ENCODE results near the gene SCP2.

Gene SCP2

GRCh38 chr1:52925571-52926005, 1.5 kb upstream of the SCP2 start:
- no peak for DNase-seq
- POLR2A ChIA-PET, result no interaction called here
- Histone ChIP-seq H3K27ac (ENCODE audit: insufficient read depth in 1 of 2, low read depth in 1 of 2, low read length in 2 of 2, poor library complexity in 1 of 2, severe bottlenecking in 2 of 2) (no peak overlapping the region), H3K4me3 (ENCODE audit: control insufficient read depth in 1 of 7, extremely low read depth in 1 of 7, insufficient read depth in 4 of 7, low read depth in 2 of 7, low read length in 6 of 7) (no peak overlapping the region), H3K4me1 (ENCODE audit: control extremely low read depth in 1 of 4, control insufficient read depth in 4 of 4, insufficient read depth in 4 of 4, low read length in 3 of 4) (peaks cover 3 to 25% (median 23%) of the 10 kb centered on the region in 4 experiments), H3K9me3 (ENCODE audit: control extremely low read depth in 1 of 5, control insufficient read depth in 4 of 5, insufficient read depth in 2 of 5, low read depth in 1 of 5, low read length in 4 of 5) (no peaks in the 10 kb centered on the region), H3K27me3 (replicated peaks in 2 of 5; ENCODE audit: control insufficient read depth in 4 of 5, insufficient read depth in 5 of 5, low read length in 4 of 5) (peaks cover 0 to 59% (median 27%) of the 10 kb centered on the region in 5 experiments), H3K36me3 (ENCODE audit: control insufficient read depth in 4 of 4, insufficient read depth in 4 of 4, low read length in 3 of 4) (no peaks in the 10 kb centered on the region)
- CTCF ChIA-PET, result interaction anchor here (1.6 kb wide), 1 partner anchor 20 kb away, joined by 5 read pairs; no protein-coding TSS in a partner anchor
- WGBS (ENCODE audit: insufficient coverage), result 91% methylated on average over 4 of the region's 5 CpGs

GRCh38 chr1:52926864-52927211, 238 bp upstream of the SCP2 start:
- DNase-seq, result no peak
- H3K4me3 ChIP-seq (ENCODE audit: control insufficient read depth in 1 of 7, extremely low read depth in 1 of 7, insufficient read depth in 4 of 7, low read depth in 2 of 7, low read length in 6 of 7), result peak overlapping the region; percentile 25 to 85 (median 74)
- H3K27me3 ChIP-seq (replicated peaks in 2 of 5; ENCODE audit: control insufficient read depth in 4 of 5, insufficient read depth in 5 of 5, low read length in 4 of 5), result peaks cover 0 to 49% (median 27%) of the 10 kb centered on the region in 5 experiments
- CTCF ChIA-PET, result no interaction called here
- POLR2A ChIA-PET, result no interaction called here
- no peaks in the 10 kb centered on the region for H3K36me3 ChIP-seq (ENCODE audit: control insufficient read depth in 4 of 4, insufficient read depth in 4 of 4, low read length in 3 of 4)
- no peaks in the 10 kb centered on the region for H3K9me3 ChIP-seq (ENCODE audit: control extremely low read depth in 1 of 5, control insufficient read depth in 4 of 5, insufficient read depth in 2 of 5, low read depth in 1 of 5, low read length in 4 of 5)
- peaks cover 3 to 18% (median 15%) of the 10 kb centered on the region in 4 experiments for H3K4me1 ChIP-seq (ENCODE audit: control extremely low read depth in 1 of 4, control insufficient read depth in 4 of 4, insufficient read depth in 4 of 4, low read length in 3 of 4)
- WGBS (ENCODE audit: insufficient coverage), result 19% methylated on average over 12 of the region's 12 CpGs
- no peak overlapping the region for H3K27ac ChIP-seq (ENCODE audit: insufficient read depth in 1 of 2, low read depth in 1 of 2, low read length in 2 of 2, poor library complexity in 1 of 2, severe bottlenecking in 2 of 2)

- Histone ChIP-seq H3K27ac (ENCODE audit: insufficient read depth in 1 of 2, low read depth in 1 of 2, low read length in 2 of 2, poor library complexity in 1 of 2, severe bottlenecking in 2 of 2) (no peak overlapping the region), H3K36me3 (ENCODE audit: control insufficient read depth in 4 of 4, insufficient read depth in 4 of 4, low read length in 3 of 4) (no peaks in the 10 kb centered on the region), H3K9me3 (ENCODE audit: control extremely low read depth in 1 of 5, control insufficient read depth in 4 of 5, insufficient read depth in 2 of 5, low read depth in 1 of 5, low read length in 4 of 5) (no peaks in the 10 kb centered on the region), H3K4me1 (ENCODE audit: control extremely low read depth in 1 of 4, control insufficient read depth in 4 of 4, insufficient read depth in 4 of 4, low read length in 3 of 4) (peaks cover 3 to 16% (median 14%) of the 10 kb centered on the region in 4 experiments), H3K27me3 (replicated peaks in 2 of 5; ENCODE audit: control insufficient read depth in 4 of 5, insufficient read depth in 5 of 5, low read length in 4 of 5) (peaks cover 0 to 38% (median 23%) of the 10 kb centered on the region in 5 experiments), H3K4me3 (ENCODE audit: control insufficient read depth in 1 of 7, extremely low read depth in 1 of 7, insufficient read depth in 4 of 7, low read depth in 2 of 7, low read length in 6 of 7) (peak overlapping the region; percentile 25 to 85 (median 74))
- ChIA-PET CTCF (no interaction called here), POLR2A (no interaction called here)
- no peak for DNase-seq
- 28% methylated on average over 15 of the region's 15 CpGs for WGBS (ENCODE audit: insufficient coverage)
Measured at GRCh38 chr1:52928015-52928404, 934 bp downstream of the SCP2 start.

GRCh38 chr1:52929019-52929418, 1.9 kb downstream of the SCP2 start:
- Histone ChIP-seq H3K36me3 (ENCODE audit: control insufficient read depth in 4 of 4, insufficient read depth in 4 of 4, low read length in 3 of 4) (no peaks in the 10 kb centered on the region), H3K4me3 (ENCODE audit: control insufficient read depth in 1 of 7, extremely low read depth in 1 of 7, insufficient read depth in 4 of 7, low read depth in 2 of 7, low read length in 6 of 7) (no peak overlapping the region), H3K4me1 (ENCODE audit: control extremely low read depth in 1 of 4, control insufficient read depth in 4 of 4, insufficient read depth in 4 of 4, low read length in 3 of 4) (peaks cover 3 to 16% (median 14%) of the 10 kb centered on the region in 4 experiments), H3K27ac (ENCODE audit: insufficient read depth in 1 of 2, low read depth in 1 of 2, low read length in 2 of 2, poor library complexity in 1 of 2, severe bottlenecking in 2 of 2) (no peak overlapping the region), H3K27me3 (replicated peaks in 2 of 5; ENCODE audit: control insufficient read depth in 4 of 5, insufficient read depth in 5 of 5, low read length in 4 of 5) (peaks cover 0 to 31% (median 23%) of the 10 kb centered on the region in 5 experiments), H3K9me3 (ENCODE audit: control extremely low read depth in 1 of 5, control insufficient read depth in 4 of 5, insufficient read depth in 2 of 5, low read depth in 1 of 5, low read length in 4 of 5) (no peaks in the 10 kb centered on the region)
- CTCF ChIA-PET, result interaction anchor here (1.2 kb wide), 1 partner anchor 9 kb away, joined by 3 read pairs; no protein-coding TSS in a partner anchor
- WGBS (ENCODE audit: insufficient coverage), result 100% methylated on average over 1 of the region's 4 CpGs
- POLR2A ChIA-PET, result no interaction called here
- DNase-seq, result no peak

GRCh38 chr1:52937433-52938182, 10.5 kb downstream of the SCP2 start:
- Histone ChIP-seq H3K27ac (ENCODE audit: insufficient read depth in 1 of 2, low read depth in 1 of 2, low read length in 2 of 2, poor library complexity in 1 of 2, severe bottlenecking in 2 of 2) (no peak overlapping the region), H3K4me3 (ENCODE audit: control insufficient read depth in 1 of 7, extremely low read depth in 1 of 7, insufficient read depth in 4 of 7, low read depth in 2 of 7, low read length in 6 of 7) (no peak overlapping the region), H3K9me3 (ENCODE audit: control extremely low read depth in 1 of 5, control insufficient read depth in 4 of 5, insufficient read depth in 2 of 5, low read depth in 1 of 5, low read length in 4 of 5) (no peaks in the 10 kb centered on the region), H3K4me1 (ENCODE audit: control extremely low read depth in 1 of 4, control insufficient read depth in 4 of 4, insufficient read depth in 4 of 4, low read length in 3 of 4) (no peaks in the 10 kb centered on the region), H3K36me3 (ENCODE audit: control insufficient read depth in 4 of 4, insufficient read depth in 4 of 4, low read length in 3 of 4) (no peaks in the 10 kb centered on the region), H3K27me3 (replicated peaks in 2 of 5; ENCODE audit: control insufficient read depth in 4 of 5, insufficient read depth in 5 of 5, low read length in 4 of 5) (peaks cover 0 to 6% (median 3%) of the 10 kb centered on the region in 5 experiments)
- ChIA-PET CTCF (no interaction called here), POLR2A (no interaction called here)
- no peak for DNase-seq
- WGBS (ENCODE audit: insufficient coverage), result 92% methylated on average over 1 of the region's 3 CpGs

- H3K27ac ChIP-seq (ENCODE audit: insufficient read depth in 1 of 2, low read depth in 1 of 2, low read length in 2 of 2, poor library complexity in 1 of 2, severe bottlenecking in 2 of 2), result no peak overlapping the region
- H3K36me3 ChIP-seq (ENCODE audit: control insufficient read depth in 4 of 4, insufficient read depth in 4 of 4, low read length in 3 of 4), result no peaks in the 10 kb centered on the region
- ChIA-PET POLR2A (no interaction called here), CTCF (no interaction called here)
- no peak overlapping the region for H3K4me3 ChIP-seq (ENCODE audit: control insufficient read depth in 1 of 7, extremely low read depth in 1 of 7, insufficient read depth in 4 of 7, low read depth in 2 of 7, low read length in 6 of 7)
- no peaks in the 10 kb centered on the region for H3K4me1 ChIP-seq (ENCODE audit: control extremely low read depth in 1 of 4, control insufficient read depth in 4 of 4, insufficient read depth in 4 of 4, low read length in 3 of 4)
- H3K27me3 ChIP-seq (replicated peaks in 2 of 5; ENCODE audit: control insufficient read depth in 4 of 5, insufficient read depth in 5 of 5, low read length in 4 of 5), result peaks cover 0 to 6% (median 3%) of the 10 kb centered on the region in 5 experiments
- no peaks in the 10 kb centered on the region for H3K9me3 ChIP-seq (ENCODE audit: control extremely low read depth in 1 of 5, control insufficient read depth in 4 of 5, insufficient read depth in 2 of 5, low read depth in 1 of 5, low read length in 4 of 5)
- DNase-seq, result no peak
- WGBS (ENCODE audit: insufficient coverage), result no CpG with 5 or more reads among the region's 1 CpG
Measured at GRCh38 chr1:52938183-52938451, 11.0 kb downstream of the SCP2 start.

- WGBS (ENCODE audit: insufficient coverage), result 100% methylated on average over 2 of the region's 3 CpGs
- POLR2A ChIA-PET, result no interaction called here
- Histone ChIP-seq H3K27me3 (replicated peaks in 2 of 5; ENCODE audit: control insufficient read depth in 4 of 5, insufficient read depth in 5 of 5, low read length in 4 of 5) (peaks cover 0 to 2% (median 0%) of the 10 kb centered on the region in 5 experiments), H3K4me3 (ENCODE audit: control insufficient read depth in 1 of 7, extremely low read depth in 1 of 7, insufficient read depth in 4 of 7, low read depth in 2 of 7, low read length in 6 of 7) (no peak overlapping the region), H3K27ac (ENCODE audit: insufficient read depth in 1 of 2, low read depth in 1 of 2, low read length in 2 of 2, poor library complexity in 1 of 2, severe bottlenecking in 2 of 2) (no peak overlapping the region), H3K9me3 (ENCODE audit: control extremely low read depth in 1 of 5, control insufficient read depth in 4 of 5, insufficient read depth in 2 of 5, low read depth in 1 of 5, low read length in 4 of 5) (no peaks in the 10 kb centered on the region), H3K36me3 (ENCODE audit: control insufficient read depth in 4 of 4, insufficient read depth in 4 of 4, low read length in 3 of 4) (peaks cover 0 to 2% (median 0%) of the 10 kb centered on the region in 4 experiments), H3K4me1 (ENCODE audit: control extremely low read depth in 1 of 4, control insufficient read depth in 4 of 4, insufficient read depth in 4 of 4, low read length in 3 of 4) (no peaks in the 10 kb centered on the region)
- CTCF ChIA-PET, result no interaction called here
- no peak for DNase-seq
Measured at GRCh38 chr1:52943876-52944416, 16.9 kb downstream of the SCP2 start.

All from common myeloid progenitor, CD34-positive (primary cell).